Tibial nerve (tissue), 4 donors: ENCODE data around the gene NACC1.

Source experiments
- CTCF ChIP-seq, 5 experiments: fragments of 200-600 bp in 3 of 5; fragments of 450-650 bp in 2 of 5; sonication (generic) in 3 of 5; IDR thresholded peaks; one replicate each; pipeline ENCODE4 v1.5.1; 2016 to 2019; ENCODE audit warnings: antibody characterized with exemption in 5 of 5, mild to moderate bottlenecking in 3 of 5, moderate library complexity in 2 of 5
- EP300 ChIP-seq, 2 donors: sonication (generic); formaldehyde crosslinking; IDR thresholded peaks; one replicate each; pipeline ENCODE4 v1.6.1; 2017; ENCODE audit warnings: antibody characterized with exemption in 2 of 2, mild to moderate bottlenecking in 1 of 2
- POLR2A ChIP-seq, 2 donors: fragments of 450-650 bp; IDR thresholded peaks; one replicate each; pipeline ENCODE4 v1.6.1; 2017; ENCODE audit warnings: antibody characterized with exemption in 2 of 2, mild to moderate bottlenecking in 2 of 2, moderate library complexity in 2 of 2

- TF ChIP-seq CTCF (IDR thresholded peaks at IDR 0.05), result no peak
- no peak for TF ChIP-seq EP300 (IDR thresholded peaks at IDR 0.05)
- no peak for TF ChIP-seq POLR2A (IDR thresholded peaks at IDR 0.05)
These were observed 4.3 kb downstream of the NACC1 start for GRCh38 chr19:13122275-13122878.
